ENCODE results near the gene TDRD7.

Gene TDRD7

GRCh38 chr9:97440160-97440559 is 28.3 kb downstream of the TDRD7 start (continued):
- TF ChIP-seq ZNF701 (tag by site-specific recombination; IDR thresholded peaks at IDR 0.05): no peak
- TF ChIP-seq KLF17 (tag by site-specific recombination; IDR thresholded peaks at IDR 0.05): no peak
- TF ChIP-seq PRDM4 (tag by site-specific recombination; IDR thresholded peaks at IDR 0.05): no peak
- no peak for TF ChIP-seq ZNF514 (tag by site-specific recombination; IDR thresholded peaks at IDR 0.05)
- no peak for TF ChIP-seq ZNF548 (tag by site-specific recombination; IDR thresholded peaks at IDR 0.05)
- no peak for TF ChIP-seq ZNF112 (tag by site-specific recombination; IDR thresholded peaks at IDR 0.05)
- no peak for TF ChIP-seq GLIS1 (tag by site-specific recombination; IDR thresholded peaks at IDR 0.05)

- Histone ChIP-seq H3K9me3 (ENCODE audit: control insufficient read depth, insufficient read depth, low read depth, low read length) (no peaks in the 10 kb centered on the region), H3K4me3 (ENCODE audit: low read depth, low read length) (no peak overlapping the region), H3K36me3 (ENCODE audit: control insufficient read depth in 2 of 2, insufficient read depth in 1 of 2, low read length in 2 of 2) (peaks cover 0 to 17% of the 10 kb centered on the region in 2 experiments; a peak in 1 of 3 replicates), H3K4me1 (ENCODE audit: control insufficient read depth, insufficient read depth, low read length) (no peaks in the 10 kb centered on the region), H3K27ac (ENCODE audit: extremely low read depth, low read depth, low read length) (no peak overlapping the region)
- TF ChIP-seq ZNF398 (tag by site-specific recombination; IDR thresholded peaks at IDR 0.05) (no peak), ZNF837 (tag by site-specific recombination; IDR thresholded peaks at IDR 0.05) (no peak), ZBTB1 (tag by site-specific recombination; IDR thresholded peaks at IDR 0.05) (no peak), ZNF558 (tag by site-specific recombination; IDR thresholded peaks at IDR 0.05) (no peak), ZNF221 (tag by site-specific recombination; IDR thresholded peaks at IDR 0.05; ENCODE audit: borderline replicate concordance) (no peak), BCL6B (tag by site-specific recombination; IDR thresholded peaks at IDR 0.05) (no peak), ZNF747 (tag by site-specific recombination; IDR thresholded peaks at IDR 0.05) (no peak), ZNF600 (tag by site-specific recombination; IDR thresholded peaks at IDR 0.05) (no peak), PRDM1 (tag by site-specific recombination; IDR thresholded peaks at IDR 0.05) (no peak), ZFP37 (tag by site-specific recombination; IDR thresholded peaks at IDR 0.05) (no peak), KLF17 (tag by site-specific recombination; IDR thresholded peaks at IDR 0.05) (no peak), ZNF239 (tag by site-specific recombination; IDR thresholded peaks at IDR 0.05) (no peak), BCL11A (tag by site-specific recombination; IDR thresholded peaks at IDR 0.05; ENCODE audit: low read depth) (no peak), ZNF391 (tag by site-specific recombination; IDR thresholded peaks at IDR 0.05; ENCODE audit: borderline replicate concordance, low read depth) (no peak), ZNF76 (tag by site-specific recombination; IDR thresholded peaks at IDR 0.05; ENCODE audit: borderline replicate concordance, low read depth) (no peak), ZNF561 (tag by site-specific recombination; IDR thresholded peaks at IDR 0.05; ENCODE audit: borderline replicate concordance) (no peak), ZNF16 (tag by site-specific recombination; IDR thresholded peaks at IDR 0.05; ENCODE audit: low read depth) (no peak), ZNF169 (tag by site-specific recombination; IDR thresholded peaks at IDR 0.05) (no peak)
- ChIA-PET POLR2A (interaction anchor here (0.6 kb wide), 1 partner anchor 101 kb away, joined by 9 read pairs; no protein-coding TSS in a partner anchor), CTCF (interaction anchor here (0.6 to 1.6 kb wide), 8 partner anchors 11 to 586 kb away, joined by 3 to 5 read pairs (median 3); partner anchors contain the start of gene TDRD7)
Measured at GRCh38 chr9:97441729-97442128, 29.8 kb downstream of the TDRD7 start.

Data from HEK293 (cell line).